ENCODE measurements around the gene RPL34. TPM values are rescaled to one million over a fixed set of nuclear protein-coding genes. Genes with fewer than 3 reads are reported as not detected.
A peak's percentile ranks its signal among the peaks of the same experiment; 100 is the strongest.

Gene RPL34
- polyA plus RNA-seq, 1 donor from 2014 or later: 4,257 TPM

- Mint-ChIP-seq H3K36me3 (peaks cover 6% of the 10 kb centered on the region), H3K4me1 (no peaks in the 10 kb centered on the region), H3K9me3 (peaks cover 3 to 5% (median 3%) of the 10 kb centered on the region in 3 donors), H3K27ac (no peak overlapping the region), H3K27me3 (no peaks in the 10 kb centered on the region), H3K4me3 (no peak overlapping the region)
These were observed 9.0 kb upstream of the RPL34 start for GRCh38 chr4:108611365-108611764.

- no peaks in the 10 kb centered on the region for H3K27me3 Mint-ChIP-seq
- peaks cover 3% of the 10 kb centered on the region in 3 donors for H3K9me3 Mint-ChIP-seq
- H3K4me3 Mint-ChIP-seq: no peak overlapping the region
- H3K27ac Mint-ChIP-seq: no peak overlapping the region
- peaks cover 6% of the 10 kb centered on the region for H3K36me3 Mint-ChIP-seq
- no peaks in the 10 kb centered on the region for H3K4me1 Mint-ChIP-seq
These were observed 8.0 kb upstream of the RPL34 start for GRCh38 chr4:108612365-108612764.

GRCh38 chr4:108619372-108620100, 840 bp upstream of the RPL34 start:
- H3K36me3 Mint-ChIP-seq: peaks cover 3% of the 10 kb centered on the region
- H3K27me3 Mint-ChIP-seq: peaks cover 2% of the 10 kb centered on the region
- H3K27ac Mint-ChIP-seq: peak overlapping the region; percentile 83 to 97 (median 85)
- peaks cover 17 to 38% (median 21%) of the 10 kb centered on the region in 3 donors for H3K4me1 Mint-ChIP-seq
- peaks cover 1 to 3% (median 3%) of the 10 kb centered on the region in 3 donors for H3K9me3 Mint-ChIP-seq
- H3K4me3 Mint-ChIP-seq: peak overlapping the region; percentile 86 to 98 (median 96)

GRCh38 chr4:108620933-108621905, 843 bp downstream of the RPL34 start:
- peaks cover 17 to 38% (median 21%) of the 10 kb centered on the region in 3 donors for H3K4me1 Mint-ChIP-seq

GRCh38 chr4:108622022-108622421, 1.6 kb downstream of the RPL34 start:
- H3K36me3 Mint-ChIP-seq: peaks cover 3% of the 10 kb centered on the region
- H3K9me3 Mint-ChIP-seq: no peaks in the 10 kb centered on the region
- H3K4me3 Mint-ChIP-seq: peak overlapping the region in 3 of 4 donors; percentile 86 to 98 (median 94)
- H3K27me3 Mint-ChIP-seq: peaks cover 2% of the 10 kb centered on the region
- H3K27ac Mint-ChIP-seq: peak overlapping the region; percentile 36 to 97 (median 83)
- H3K4me1 Mint-ChIP-seq: peaks cover 17 to 38% (median 21%) of the 10 kb centered on the region in 3 donors

More at GRCh38 chr4:108620933-108621905, 843 bp downstream of the RPL34 start:
- H3K36me3 Mint-ChIP-seq: peaks cover 3% of the 10 kb centered on the region
- H3K9me3 Mint-ChIP-seq: peaks cover 0 to 2% (median 1%) of the 10 kb centered on the region in 3 donors
- H3K4me3 Mint-ChIP-seq: peak overlapping the region; percentile 86 to 98 (median 96)
- peaks cover 2% of the 10 kb centered on the region for H3K27me3 Mint-ChIP-seq
- peak overlapping the region; percentile 83 to 97 (median 85) for H3K27ac Mint-ChIP-seq

- H3K36me3 Mint-ChIP-seq: peaks cover 3% of the 10 kb centered on the region
- H3K9me3 Mint-ChIP-seq: no peaks in the 10 kb centered on the region
- peak overlapping the region in 2 of 3 donors; percentile 36 to 83 for H3K27ac Mint-ChIP-seq
- H3K4me3 Mint-ChIP-seq: peak overlapping the region in 2 of 4 donors; percentile 60 to 86
- peaks cover 17 to 38% (median 21%) of the 10 kb centered on the region in 3 donors for H3K4me1 Mint-ChIP-seq
- H3K27me3 Mint-ChIP-seq: peaks cover 2% of the 10 kb centered on the region
These were observed 2.5 kb downstream of the RPL34 start for GRCh38 chr4:108622828-108623227.

- Mint-ChIP-seq H3K9me3 (no peaks in the 10 kb centered on the region), H3K36me3 (peaks cover 3% of the 10 kb centered on the region), H3K27me3 (peaks cover 2% of the 10 kb centered on the region), H3K27ac (peak overlapping the region; percentile 4 to 53 (median 44)), H3K4me3 (peak overlapping the region in 1 of 4 donors; percentile 30), H3K4me1 (peaks cover 17 to 34% (median 21%) of the 10 kb centered on the region in 3 donors)
These were observed 4.1 kb downstream of the RPL34 start for GRCh38 chr4:108624263-108625056.

- H3K4me1 Mint-ChIP-seq: peaks cover 11 to 25% (median 11%) of the 10 kb centered on the region in 3 donors
- H3K9me3 Mint-ChIP-seq: no peaks in the 10 kb centered on the region
- peak overlapping the region in 1 of 3 donors; percentile 29 for H3K27ac Mint-ChIP-seq
- no peaks in the 10 kb centered on the region for H3K27me3 Mint-ChIP-seq
- peak overlapping the region in 1 of 4 donors; percentile 41 for H3K4me3 Mint-ChIP-seq
- H3K36me3 Mint-ChIP-seq: peaks cover 11% of the 10 kb centered on the region
These were observed 5.7 kb downstream of the RPL34 start for GRCh38 chr4:108626056-108626455.

GRCh38 chr4:108628411-108628810, 8.0 kb downstream of the RPL34 start:
- peaks cover 4 to 11% (median 9%) of the 10 kb centered on the region in 3 donors for H3K4me1 Mint-ChIP-seq
- H3K9me3 Mint-ChIP-seq: no peaks in the 10 kb centered on the region
- H3K27me3 Mint-ChIP-seq: no peaks in the 10 kb centered on the region
- peaks cover 11% of the 10 kb centered on the region for H3K36me3 Mint-ChIP-seq
- H3K4me3 Mint-ChIP-seq: no peak overlapping the region
- no peak overlapping the region for H3K27ac Mint-ChIP-seq

GRCh38 chr4:108635070-108635655, 14.8 kb downstream of the RPL34 start:
- no peak overlapping the region for H3K27ac Mint-ChIP-seq
- H3K4me1 Mint-ChIP-seq: peaks cover 0 to 3% (median 0%) of the 10 kb centered on the region in 3 donors
- H3K4me3 Mint-ChIP-seq: no peak overlapping the region
- peaks cover 6% of the 10 kb centered on the region for H3K36me3 Mint-ChIP-seq
- H3K27me3 Mint-ChIP-seq: no peaks in the 10 kb centered on the region
- H3K9me3 Mint-ChIP-seq: no peaks in the 10 kb centered on the region

- no peak overlapping the region for H3K4me3 Mint-ChIP-seq
- H3K27ac Mint-ChIP-seq: no peak overlapping the region
- no peaks in the 10 kb centered on the region for H3K27me3 Mint-ChIP-seq
- H3K9me3 Mint-ChIP-seq: no peaks in the 10 kb centered on the region
- H3K36me3 Mint-ChIP-seq: peaks cover 4% of the 10 kb centered on the region
- H3K4me1 Mint-ChIP-seq: peaks cover 0 to 5% (median 0%) of the 10 kb centered on the region in 3 donors
These were observed 15.9 kb downstream of the RPL34 start for GRCh38 chr4:108636246-108636645.

GRCh38 chr4:108637856-108638255, 17.5 kb downstream of the RPL34 start:
- H3K9me3 Mint-ChIP-seq: no peaks in the 10 kb centered on the region
- H3K4me3 Mint-ChIP-seq: no peak overlapping the region
- no peaks in the 10 kb centered on the region for H3K27me3 Mint-ChIP-seq
- no peak overlapping the region for H3K27ac Mint-ChIP-seq
- H3K4me1 Mint-ChIP-seq: peaks cover 0 to 1% (median 0%) of the 10 kb centered on the region in 3 donors
- H3K36me3 Mint-ChIP-seq: peaks cover 4% of the 10 kb centered on the region

GRCh38 chr4:108644237-108644636, 23.9 kb downstream of the RPL34 start:
- peaks cover 0 to 1% (median under 1%) of the 10 kb centered on the region in 3 donors for H3K4me1 Mint-ChIP-seq
- H3K4me3 Mint-ChIP-seq: no peak overlapping the region
- no peaks in the 10 kb centered on the region for H3K27me3 Mint-ChIP-seq
- peaks cover 4% of the 10 kb centered on the region for H3K36me3 Mint-ChIP-seq
- H3K27ac Mint-ChIP-seq: no peak overlapping the region
- H3K9me3 Mint-ChIP-seq: no peaks in the 10 kb centered on the region

GRCh38 chr4:108646706-108647105, 26.3 kb downstream of the RPL34 start:
- H3K4me1 Mint-ChIP-seq: peaks cover 7 to 17% (median 9%) of the 10 kb centered on the region in 3 donors
- no peak overlapping the region for H3K4me3 Mint-ChIP-seq
- no peaks in the 10 kb centered on the region for H3K9me3 Mint-ChIP-seq
- H3K36me3 Mint-ChIP-seq: no peaks in the 10 kb centered on the region
- peak overlapping the region in 1 of 3 donors; percentile 9 for H3K27ac Mint-ChIP-seq
- no peaks in the 10 kb centered on the region for H3K27me3 Mint-ChIP-seq
